Astrocyte of the cerebellum (primary cell): Measurements from ENCODE around the gene ABLIM2.

Experiments used
- DNase-seq: peaks from one replicate; pipeline ENCODE4 v3.0.0-alpha.2; 2011; ENCODE audit warnings: low read depth
- H3K4me3 ChIP-seq: 2 replicates; pipeline ENCODE4 v1.5.1; 2011; ENCODE audit warnings: mild to moderate bottlenecking, low read depth, low read length, moderate library complexity
- in situ Hi-C: cut with HindIII; loops from 2 replicates; pipeline ENCODE4 v1.10.0; 2017; ENCODE audit warnings: low sequenced_read_pairs
- TF ChIP-seq, protein P1 (sequence below): IDR thresholded peaks from 2 replicates; pipeline ENCODE4 v1.5.1; 2012; ENCODE audit warnings: low read length, low read depth, moderate library complexity, mild to moderate bottlenecking; ENCODE audit errors: missing control alignments

The ABLIM2 gene

DNA sequence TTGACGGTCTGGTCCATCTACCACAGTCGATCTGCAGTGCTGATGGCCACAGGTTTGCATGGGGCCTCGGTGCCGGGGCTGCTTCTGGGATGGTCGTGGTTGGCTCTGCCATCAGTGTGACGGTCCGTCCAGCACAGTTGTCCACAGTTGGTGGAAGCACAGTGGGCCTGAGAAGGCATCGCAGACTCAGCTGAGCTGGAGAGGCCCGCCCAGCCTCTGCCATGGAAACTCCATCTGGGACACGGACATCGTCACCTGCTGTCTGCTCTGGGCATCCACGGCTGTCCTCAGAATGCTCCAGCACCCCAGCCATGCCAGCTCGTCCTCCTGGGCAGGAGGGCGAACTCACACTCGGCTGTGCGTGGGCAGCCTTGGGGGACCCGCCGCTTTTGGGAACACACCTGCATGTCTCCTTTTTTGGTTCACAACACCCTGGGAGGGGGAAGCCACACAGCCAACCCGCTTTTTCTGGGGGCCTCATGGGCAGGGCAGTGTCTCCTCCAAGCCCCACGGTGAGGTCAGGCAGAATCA, 33.0 kb downstream of the ABLIM2 start:
- DNase-seq: no peak
- TF ChIP-seq, protein P1, sequence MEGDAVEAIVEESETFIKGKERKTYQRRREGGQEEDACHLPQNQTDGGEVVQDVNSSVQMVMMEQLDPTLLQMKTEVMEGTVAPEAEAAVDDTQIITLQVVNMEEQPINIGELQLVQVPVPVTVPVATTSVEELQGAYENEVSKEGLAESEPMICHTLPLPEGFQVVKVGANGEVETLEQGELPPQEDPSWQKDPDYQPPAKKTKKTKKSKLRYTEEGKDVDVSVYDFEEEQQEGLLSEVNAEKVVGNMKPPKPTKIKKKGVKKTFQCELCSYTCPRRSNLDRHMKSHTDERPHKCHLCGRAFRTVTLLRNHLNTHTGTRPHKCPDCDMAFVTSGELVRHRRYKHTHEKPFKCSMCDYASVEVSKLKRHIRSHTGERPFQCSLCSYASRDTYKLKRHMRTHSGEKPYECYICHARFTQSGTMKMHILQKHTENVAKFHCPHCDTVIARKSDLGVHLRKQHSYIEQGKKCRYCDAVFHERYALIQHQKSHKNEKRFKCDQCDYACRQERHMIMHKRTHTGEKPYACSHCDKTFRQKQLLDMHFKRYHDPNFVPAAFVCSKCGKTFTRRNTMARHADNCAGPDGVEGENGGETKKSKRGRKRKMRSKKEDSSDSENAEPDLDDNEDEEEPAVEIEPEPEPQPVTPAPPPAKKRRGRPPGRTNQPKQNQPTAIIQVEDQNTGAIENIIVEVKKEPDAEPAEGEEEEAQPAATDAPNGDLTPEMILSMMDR: no peak
- in situ Hi-C loops: no loop called here
- H3K4me3 ChIP-seq: no peak overlapping the region

DNA sequence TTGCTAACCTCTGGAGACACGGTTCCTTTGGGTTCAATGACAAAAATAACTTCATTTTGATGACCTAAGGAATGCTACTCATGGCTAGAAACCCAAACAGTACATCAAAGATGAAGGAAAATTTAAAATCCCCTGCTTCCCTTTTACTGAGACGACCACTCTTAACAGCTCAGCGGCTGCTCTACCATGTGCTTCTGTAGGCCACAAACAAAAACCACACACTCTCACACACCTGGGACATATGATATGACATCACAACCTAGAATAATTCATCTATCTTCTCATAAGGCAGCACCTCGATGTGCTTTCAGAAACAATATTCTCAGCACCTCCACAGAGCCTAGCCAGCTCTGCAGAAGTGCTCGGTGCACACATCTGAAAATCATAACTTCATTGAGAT, 34.7 kb downstream of the ABLIM2 start:
- no peak for DNase-seq
- in situ Hi-C loops: no loop called here
- TF ChIP-seq, protein P1: no peak
- H3K4me3 ChIP-seq: no peak overlapping the region

DNA sequence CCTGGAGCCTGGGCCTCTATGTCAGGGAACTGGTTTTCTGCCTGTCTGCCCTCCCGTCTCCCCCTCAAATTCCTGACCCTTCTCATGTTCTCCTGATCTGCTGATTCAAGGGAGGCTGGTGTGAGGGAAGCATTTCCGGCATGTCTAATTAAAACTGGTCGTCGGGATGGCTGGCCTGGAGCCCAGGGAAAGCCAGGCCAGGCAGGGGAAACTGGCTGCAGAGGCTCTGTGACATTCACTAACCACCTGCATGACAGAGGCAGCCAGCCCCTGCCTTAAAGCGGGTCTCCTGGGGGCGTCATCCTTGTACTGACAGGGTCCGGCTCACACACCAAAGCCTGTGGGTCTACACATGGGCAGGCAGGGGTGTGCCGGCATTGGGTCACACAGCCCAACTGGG, 35.2 kb downstream of the ABLIM2 start:
- TF ChIP-seq, protein P1: no peak
- no peak for DNase-seq
- in situ Hi-C loops: no loop called here
- H3K4me3 ChIP-seq: no peak overlapping the region

DNA sequence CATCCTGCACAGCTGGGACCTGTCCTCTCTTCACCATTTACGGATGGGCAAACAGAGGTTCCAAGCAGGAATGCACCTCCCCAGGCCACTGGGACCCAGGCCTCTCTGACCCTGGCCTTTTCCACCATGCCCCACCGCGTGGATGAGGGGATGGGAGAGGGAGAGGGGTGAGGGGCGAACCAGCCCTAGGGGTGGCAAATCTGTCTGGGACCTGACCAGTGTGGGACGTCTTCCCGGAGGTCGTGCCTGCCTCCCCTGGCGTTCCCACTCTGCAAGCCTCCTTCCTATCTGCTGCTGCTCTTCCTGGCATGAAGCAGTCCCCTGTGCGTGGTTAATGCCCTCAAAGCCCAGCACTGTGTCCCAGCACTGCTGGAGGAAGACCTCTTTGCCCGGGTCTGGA, 35.9 kb downstream of the ABLIM2 start:
- TF ChIP-seq, protein P1: no peak
- no peak overlapping the region for H3K4me3 ChIP-seq
- DNase-seq: no peak
- in situ Hi-C loops: no loop called here

DNA sequence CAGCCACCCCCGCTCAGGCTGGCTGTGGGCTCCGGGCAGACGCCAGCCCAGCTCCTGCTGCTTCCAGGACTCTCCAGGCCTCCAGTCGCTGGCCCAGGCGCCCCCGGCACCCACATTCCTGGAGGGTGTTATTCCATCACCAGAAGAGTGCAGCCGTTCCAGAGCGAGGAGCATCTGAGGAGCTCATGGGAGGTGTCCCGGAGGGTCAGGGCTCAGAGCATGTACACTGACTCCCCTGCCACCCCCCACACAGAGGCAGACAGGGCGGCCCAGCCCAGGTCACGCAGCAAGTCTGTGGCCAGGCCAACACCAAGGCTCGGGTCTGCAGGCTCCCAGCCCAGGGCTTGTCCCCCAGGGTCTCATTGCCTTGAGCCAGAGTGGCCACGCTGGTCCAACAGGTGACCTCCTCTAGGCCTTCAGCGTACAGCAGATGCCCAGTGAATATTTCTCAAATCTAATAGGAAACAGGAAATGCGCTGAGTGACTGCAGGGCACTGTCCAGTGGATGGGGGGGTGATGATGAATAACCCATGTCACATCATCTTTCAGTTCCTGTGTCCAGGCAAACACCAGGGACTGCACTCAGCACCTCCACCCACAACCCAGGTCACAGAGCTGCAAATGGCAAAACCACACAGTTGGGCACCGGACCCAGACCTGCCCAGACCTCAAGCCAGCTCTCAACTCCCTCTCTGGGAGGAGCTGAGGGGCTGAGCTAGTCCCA, 37.2 kb downstream of the ABLIM2 start:
- in situ Hi-C loops: no loop called here
- TF ChIP-seq, protein P1: no peak
- no peak overlapping the region for H3K4me3 ChIP-seq
- no peak for DNase-seq

DNA sequence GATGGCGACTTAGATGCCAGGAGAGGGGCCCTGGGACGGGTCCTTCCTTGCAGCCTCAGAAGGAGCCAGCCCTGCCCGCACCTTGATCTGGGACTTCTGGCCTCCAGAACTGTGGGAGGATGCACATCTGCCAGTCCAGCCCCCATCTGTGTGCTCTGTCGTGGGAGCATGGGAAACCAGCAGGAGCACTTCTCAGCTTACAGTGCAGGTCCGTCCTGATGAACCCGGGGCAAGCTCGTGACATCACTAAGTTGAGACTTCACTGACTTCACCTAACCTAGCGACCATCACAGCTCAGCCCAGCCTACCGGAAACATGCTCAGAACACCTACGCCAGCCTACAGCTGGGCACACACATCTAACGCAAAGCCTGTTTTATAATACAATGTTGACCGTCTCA, 38.1 kb downstream of the ABLIM2 start:
- no peak for DNase-seq
- TF ChIP-seq, protein P1: no peak
- in situ Hi-C loops: no loop called here
- no peak overlapping the region for H3K4me3 ChIP-seq

DNA sequence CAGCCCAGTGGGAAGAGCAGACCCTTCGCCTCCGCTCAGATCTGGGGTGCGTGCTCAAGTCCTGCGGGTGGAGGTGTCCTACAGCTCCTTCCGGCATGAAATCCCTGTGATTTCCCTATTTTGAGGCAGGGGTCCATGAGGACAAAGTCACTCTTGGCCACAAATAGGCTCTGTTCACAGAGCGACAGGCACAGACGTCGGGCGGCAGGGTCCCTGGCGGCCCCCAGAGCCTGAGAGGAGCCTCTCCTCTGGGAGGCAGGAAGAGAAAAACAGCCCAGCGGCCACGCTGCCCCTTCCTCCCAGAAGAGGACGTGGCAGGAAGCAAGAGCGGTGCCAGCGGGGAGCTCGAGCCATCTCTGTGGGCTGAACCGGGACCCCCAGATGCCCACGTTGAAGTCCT, 38.7 kb downstream of the ABLIM2 start:
- in situ Hi-C loops: no loop called here
- TF ChIP-seq, protein P1: no peak
- H3K4me3 ChIP-seq: no peak overlapping the region
- DNase-seq: no peak
